ENCODE data around the gene MAGI3.
A peak's percentile ranks its signal among the peaks of the same experiment; 100 is the strongest.

MAGI3 gene

DNA sequence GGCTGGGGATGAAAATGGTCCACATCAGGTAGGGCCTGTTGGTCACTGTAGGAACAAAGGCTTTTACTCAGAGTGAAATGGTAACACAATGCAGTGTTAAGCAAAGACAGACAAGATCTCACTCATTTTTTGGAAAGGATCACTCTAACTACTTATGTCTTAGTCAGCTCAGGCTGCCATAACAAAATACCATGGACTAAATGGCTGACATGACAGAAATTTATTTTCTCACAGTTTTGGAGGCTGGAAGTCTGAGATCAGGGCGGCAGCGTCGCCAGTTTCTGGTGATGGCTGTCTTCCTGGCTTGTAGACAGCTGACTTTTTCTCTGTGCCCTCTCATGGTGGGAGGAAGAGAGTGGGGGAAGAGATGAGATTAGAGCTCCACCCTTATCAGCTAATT is 10.2 kb upstream of the MAGI3 start:
- H3K9ac ChIP-seq (ENCODE audit: low read depth, low read length, poor library complexity, severe bottlenecking) = no peak overlapping the region
- TF ChIP-seq, protein P1, sequence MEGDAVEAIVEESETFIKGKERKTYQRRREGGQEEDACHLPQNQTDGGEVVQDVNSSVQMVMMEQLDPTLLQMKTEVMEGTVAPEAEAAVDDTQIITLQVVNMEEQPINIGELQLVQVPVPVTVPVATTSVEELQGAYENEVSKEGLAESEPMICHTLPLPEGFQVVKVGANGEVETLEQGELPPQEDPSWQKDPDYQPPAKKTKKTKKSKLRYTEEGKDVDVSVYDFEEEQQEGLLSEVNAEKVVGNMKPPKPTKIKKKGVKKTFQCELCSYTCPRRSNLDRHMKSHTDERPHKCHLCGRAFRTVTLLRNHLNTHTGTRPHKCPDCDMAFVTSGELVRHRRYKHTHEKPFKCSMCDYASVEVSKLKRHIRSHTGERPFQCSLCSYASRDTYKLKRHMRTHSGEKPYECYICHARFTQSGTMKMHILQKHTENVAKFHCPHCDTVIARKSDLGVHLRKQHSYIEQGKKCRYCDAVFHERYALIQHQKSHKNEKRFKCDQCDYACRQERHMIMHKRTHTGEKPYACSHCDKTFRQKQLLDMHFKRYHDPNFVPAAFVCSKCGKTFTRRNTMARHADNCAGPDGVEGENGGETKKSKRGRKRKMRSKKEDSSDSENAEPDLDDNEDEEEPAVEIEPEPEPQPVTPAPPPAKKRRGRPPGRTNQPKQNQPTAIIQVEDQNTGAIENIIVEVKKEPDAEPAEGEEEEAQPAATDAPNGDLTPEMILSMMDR (conservative IDR thresholded peaks at IDR 0.05; ENCODE audit: low read length) = no peak
- TF ChIP-seq EZH2phosphoT487 (IDR thresholded peaks at IDR 0.05; ENCODE audit: borderline replicate concordance) = no peak
- H3F3A ChIP-seq (ENCODE audit: low read depth) = no peaks in the 10 kb centered on the region
- no peaks in the 10 kb centered on the region for H3K79me2 ChIP-seq (ENCODE audit: insufficient read depth, low read length)
- no peaks in the 10 kb centered on the region for H3K4me1 ChIP-seq (ENCODE audit: insufficient read depth, low read length, poor library complexity, severe bottlenecking)
- no peak overlapping the region for H3K4me3 ChIP-seq (ENCODE audit: low read length, poor library complexity, severe bottlenecking)
- no peak overlapping the region for H2AFZ ChIP-seq (ENCODE audit: low read length)
- H4K20me1 ChIP-seq (ENCODE audit: insufficient read depth, low read length, poor library complexity, severe bottlenecking) = no peaks in the 10 kb centered on the region
- H3K9me2 ChIP-seq (replicated peaks; ENCODE audit: low read depth, low read length) = no peaks in the 10 kb centered on the region
- no peaks in the 10 kb centered on the region for H3K36me3 ChIP-seq (ENCODE audit: insufficient read depth, low read length)
- H3K9me3 ChIP-seq (ENCODE audit: insufficient read depth, low read depth, low read length) = no peaks in the 10 kb centered on the region
- H3K4me2 ChIP-seq (ENCODE audit: low read depth, low read length, poor library complexity, severe bottlenecking) = no peak overlapping the region
- H3K27me3 ChIP-seq (ENCODE audit: insufficient read depth, low read length, poor library complexity, severe bottlenecking) = no peaks in the 10 kb centered on the region

DNA sequence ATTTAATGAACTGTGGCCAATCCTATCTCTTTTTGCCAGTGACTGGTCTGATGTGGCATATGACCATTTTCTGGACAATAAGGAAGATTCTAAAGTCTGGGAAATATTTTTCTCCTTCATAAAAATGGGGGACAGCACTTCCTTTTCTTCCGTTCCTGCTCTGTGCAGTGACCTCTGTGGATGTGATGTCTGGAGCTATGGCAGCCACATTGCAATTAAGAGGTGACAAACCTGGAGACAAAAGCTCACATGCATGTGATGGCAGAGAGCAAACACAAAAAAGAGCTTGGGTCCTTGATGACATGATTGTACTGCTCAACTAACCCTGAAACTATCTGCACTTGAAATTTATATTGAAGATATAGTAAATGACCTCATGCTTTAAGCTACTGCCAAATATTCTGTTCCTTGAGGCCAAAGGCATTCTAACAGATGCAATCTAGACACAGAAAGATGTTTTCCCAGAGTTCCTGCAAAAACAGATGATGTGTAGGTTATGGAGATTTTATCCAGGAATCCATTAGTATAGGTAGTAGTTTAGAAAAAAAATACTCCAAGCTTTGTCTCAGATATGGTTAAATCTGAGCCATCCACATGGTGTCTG is 2.2 kb upstream of the MAGI3 start:
- no peak overlapping the region for H3K4me2 ChIP-seq (ENCODE audit: low read depth, low read length, poor library complexity, severe bottlenecking)
- H3F3A ChIP-seq (ENCODE audit: low read depth) = no peaks in the 10 kb centered on the region
- no peak overlapping the region for H3K4me3 ChIP-seq (ENCODE audit: low read length, poor library complexity, severe bottlenecking)
- H3K79me2 ChIP-seq (ENCODE audit: insufficient read depth, low read length) = peaks cover 24% of the 10 kb centered on the region
- H2AFZ ChIP-seq (ENCODE audit: low read length) = no peak overlapping the region
- peaks cover 15% of the 10 kb centered on the region for H4K20me1 ChIP-seq (ENCODE audit: insufficient read depth, low read length, poor library complexity, severe bottlenecking)
- H3K9me2 ChIP-seq (replicated peaks; ENCODE audit: low read depth, low read length) = no peaks in the 10 kb centered on the region
- peaks cover 29% of the 10 kb centered on the region for H3K4me1 ChIP-seq (ENCODE audit: insufficient read depth, low read length, poor library complexity, severe bottlenecking)
- no peak overlapping the region for H3K9ac ChIP-seq (ENCODE audit: low read depth, low read length, poor library complexity, severe bottlenecking)
- H3K27me3 ChIP-seq (ENCODE audit: insufficient read depth, low read length, poor library complexity, severe bottlenecking) = no peaks in the 10 kb centered on the region
- no peaks in the 10 kb centered on the region for H3K36me3 ChIP-seq (ENCODE audit: insufficient read depth, low read length)
- no peaks in the 10 kb centered on the region for H3K9me3 ChIP-seq (ENCODE audit: insufficient read depth, low read depth, low read length)
- no peak for TF ChIP-seq EZH2phosphoT487 (IDR thresholded peaks at IDR 0.05; ENCODE audit: borderline replicate concordance)
- TF ChIP-seq, protein P1 (conservative IDR thresholded peaks at IDR 0.05; ENCODE audit: low read length) = no peak

DNA sequence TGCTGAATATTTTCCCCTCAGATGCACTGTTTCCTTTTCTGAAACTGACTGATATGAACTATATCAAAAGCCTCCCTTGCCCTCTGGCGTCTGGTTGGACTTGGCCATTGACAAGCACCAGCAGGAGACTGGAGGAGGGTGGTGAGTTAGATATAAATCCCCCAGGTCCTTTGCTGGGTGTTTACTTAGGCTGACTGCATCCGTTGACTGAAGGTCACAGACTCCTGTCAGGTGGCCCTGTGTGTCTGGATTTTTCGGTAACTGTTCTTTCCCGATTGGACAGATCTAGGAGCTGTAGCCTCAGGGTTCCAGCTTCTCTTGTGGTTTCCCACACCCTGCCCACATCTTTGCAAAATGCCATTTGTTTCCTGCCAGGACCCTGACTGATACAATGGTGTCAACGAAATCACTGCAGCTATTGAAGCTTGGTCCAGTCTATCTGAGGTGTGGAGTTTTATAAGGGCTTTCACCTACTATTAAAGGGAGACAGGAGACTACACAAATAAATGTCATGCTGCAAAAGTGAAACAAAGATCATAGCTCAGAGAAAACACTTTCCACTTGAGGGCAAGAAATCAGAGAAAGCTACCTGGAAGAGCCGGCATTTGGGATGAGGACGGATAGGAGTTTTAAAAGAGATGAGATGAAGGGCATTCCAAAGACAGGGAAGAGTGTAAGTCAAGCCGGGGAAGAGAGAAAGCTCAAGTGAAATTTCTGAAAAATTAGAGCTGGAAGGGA is 1.5 kb upstream of the MAGI3 start:
- H3K4me3 ChIP-seq (ENCODE audit: low read length, poor library complexity, severe bottlenecking) = peak overlapping the region; percentile 90
- H3F3A ChIP-seq (ENCODE audit: low read depth) = no peaks in the 10 kb centered on the region
- H2AFZ ChIP-seq (ENCODE audit: low read length) = peak overlapping the region; percentile 97
- no peaks in the 10 kb centered on the region for H3K9me3 ChIP-seq (ENCODE audit: insufficient read depth, low read depth, low read length)
- peaks cover 28% of the 10 kb centered on the region for H3K79me2 ChIP-seq (ENCODE audit: insufficient read depth, low read length)
- no peaks in the 10 kb centered on the region for H3K27me3 ChIP-seq (ENCODE audit: insufficient read depth, low read length, poor library complexity, severe bottlenecking)
- H3K9ac ChIP-seq (ENCODE audit: low read depth, low read length, poor library complexity, severe bottlenecking) = peak overlapping the region; percentile 61
- H3K36me3 ChIP-seq (ENCODE audit: insufficient read depth, low read length) = no peaks in the 10 kb centered on the region
- peaks cover 36% of the 10 kb centered on the region for H3K4me1 ChIP-seq (ENCODE audit: insufficient read depth, low read length, poor library complexity, severe bottlenecking)
- H3K4me2 ChIP-seq (ENCODE audit: low read depth, low read length, poor library complexity, severe bottlenecking) = peak overlapping the region; percentile 98
- H4K20me1 ChIP-seq (ENCODE audit: insufficient read depth, low read length, poor library complexity, severe bottlenecking) = peaks cover 19% of the 10 kb centered on the region
- H3K9me2 ChIP-seq (replicated peaks; ENCODE audit: low read depth, low read length) = no peaks in the 10 kb centered on the region
- no peak for TF ChIP-seq EZH2phosphoT487 (IDR thresholded peaks at IDR 0.05; ENCODE audit: borderline replicate concordance)
- TF ChIP-seq, protein P1 (conservative IDR thresholded peaks at IDR 0.05; ENCODE audit: low read length) = no peak

Data from Loucy (cell line).